ENCODE results near the gene RPL9. TPM values are rescaled to one million over a fixed set of nuclear protein-coding genes. Genes with fewer than 3 reads are reported as not detected.

RPL9 gene
- total and polyA plus RNA-seq, 2 experiments from 2014 or later: 431 to 1,988 TPM

GRCh38 chr4:39484582-39485272 is 26.0 kb upstream of the RPL9 start:
- H3K27ac ChIP-seq: no peak overlapping the region
- TF ChIP-seq, protein P1, sequence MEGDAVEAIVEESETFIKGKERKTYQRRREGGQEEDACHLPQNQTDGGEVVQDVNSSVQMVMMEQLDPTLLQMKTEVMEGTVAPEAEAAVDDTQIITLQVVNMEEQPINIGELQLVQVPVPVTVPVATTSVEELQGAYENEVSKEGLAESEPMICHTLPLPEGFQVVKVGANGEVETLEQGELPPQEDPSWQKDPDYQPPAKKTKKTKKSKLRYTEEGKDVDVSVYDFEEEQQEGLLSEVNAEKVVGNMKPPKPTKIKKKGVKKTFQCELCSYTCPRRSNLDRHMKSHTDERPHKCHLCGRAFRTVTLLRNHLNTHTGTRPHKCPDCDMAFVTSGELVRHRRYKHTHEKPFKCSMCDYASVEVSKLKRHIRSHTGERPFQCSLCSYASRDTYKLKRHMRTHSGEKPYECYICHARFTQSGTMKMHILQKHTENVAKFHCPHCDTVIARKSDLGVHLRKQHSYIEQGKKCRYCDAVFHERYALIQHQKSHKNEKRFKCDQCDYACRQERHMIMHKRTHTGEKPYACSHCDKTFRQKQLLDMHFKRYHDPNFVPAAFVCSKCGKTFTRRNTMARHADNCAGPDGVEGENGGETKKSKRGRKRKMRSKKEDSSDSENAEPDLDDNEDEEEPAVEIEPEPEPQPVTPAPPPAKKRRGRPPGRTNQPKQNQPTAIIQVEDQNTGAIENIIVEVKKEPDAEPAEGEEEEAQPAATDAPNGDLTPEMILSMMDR (IDR thresholded peaks at IDR 0.05; ENCODE audit: low read depth, low read length): no peak
- DNase-seq (ENCODE audit: low read depth in 1 of 2, low spot score in 1 of 2): no peak
- no peaks in the 10 kb centered on the region for H3K27me3 ChIP-seq
- no peaks in the 10 kb centered on the region for H3K9me3 ChIP-seq (ENCODE audit: low read depth)
- no peak overlapping the region for H3K4me3 ChIP-seq
- no peaks in the 10 kb centered on the region for H3K4me1 ChIP-seq (ENCODE audit: low read depth)
- H3K36me3 ChIP-seq: no peaks in the 10 kb centered on the region

- no peaks in the 10 kb centered on the region for H3K36me3 ChIP-seq
- no peaks in the 10 kb centered on the region for H3K9me3 ChIP-seq (ENCODE audit: low read depth)
- TF ChIP-seq, protein P1 (IDR thresholded peaks at IDR 0.05; ENCODE audit: low read depth, low read length): no peak
- H3K27ac ChIP-seq: no peak overlapping the region
- DNase-seq (ENCODE audit: low read depth in 1 of 2, low spot score in 1 of 2): no peak
- no peaks in the 10 kb centered on the region for H3K27me3 ChIP-seq
- H3K4me3 ChIP-seq: no peak overlapping the region
- no peaks in the 10 kb centered on the region for H3K4me1 ChIP-seq (ENCODE audit: low read depth)
Measured at GRCh38 chr4:39480902-39481695, 22.4 kb upstream of the RPL9 start.

DNA sequence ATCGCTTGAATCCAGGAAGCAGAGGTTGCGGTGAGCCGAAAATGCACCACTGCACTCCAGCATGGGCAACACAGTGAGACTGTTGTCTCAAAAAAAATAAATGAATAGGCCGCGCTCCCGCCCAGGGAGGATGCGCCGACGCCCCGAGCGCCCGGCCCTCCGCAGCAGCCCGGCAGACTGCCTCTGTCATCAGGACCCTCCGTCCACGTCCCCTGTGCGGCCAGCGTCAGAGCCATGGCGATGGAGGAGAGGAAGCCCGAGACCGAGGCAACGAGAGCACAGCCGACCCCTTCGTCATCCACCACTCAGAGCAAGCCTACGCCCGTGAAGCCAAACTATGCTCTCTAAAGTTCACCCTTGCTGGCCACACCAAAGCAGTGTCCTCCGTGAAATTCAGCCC is 21.5 kb upstream of the RPL9 start:
- TF ChIP-seq, protein P1 (IDR thresholded peaks at IDR 0.05; ENCODE audit: low read depth, low read length): no peak
- no peak for DNase-seq (ENCODE audit: low read depth in 1 of 2, low spot score in 1 of 2)
- Histone ChIP-seq H3K27ac (no peak overlapping the region), H3K36me3 (no peaks in the 10 kb centered on the region), H3K4me3 (no peak overlapping the region), H3K9me3 (ENCODE audit: low read depth) (no peaks in the 10 kb centered on the region), H3K27me3 (no peaks in the 10 kb centered on the region), H3K4me1 (ENCODE audit: low read depth) (no peaks in the 10 kb centered on the region)

DNA sequence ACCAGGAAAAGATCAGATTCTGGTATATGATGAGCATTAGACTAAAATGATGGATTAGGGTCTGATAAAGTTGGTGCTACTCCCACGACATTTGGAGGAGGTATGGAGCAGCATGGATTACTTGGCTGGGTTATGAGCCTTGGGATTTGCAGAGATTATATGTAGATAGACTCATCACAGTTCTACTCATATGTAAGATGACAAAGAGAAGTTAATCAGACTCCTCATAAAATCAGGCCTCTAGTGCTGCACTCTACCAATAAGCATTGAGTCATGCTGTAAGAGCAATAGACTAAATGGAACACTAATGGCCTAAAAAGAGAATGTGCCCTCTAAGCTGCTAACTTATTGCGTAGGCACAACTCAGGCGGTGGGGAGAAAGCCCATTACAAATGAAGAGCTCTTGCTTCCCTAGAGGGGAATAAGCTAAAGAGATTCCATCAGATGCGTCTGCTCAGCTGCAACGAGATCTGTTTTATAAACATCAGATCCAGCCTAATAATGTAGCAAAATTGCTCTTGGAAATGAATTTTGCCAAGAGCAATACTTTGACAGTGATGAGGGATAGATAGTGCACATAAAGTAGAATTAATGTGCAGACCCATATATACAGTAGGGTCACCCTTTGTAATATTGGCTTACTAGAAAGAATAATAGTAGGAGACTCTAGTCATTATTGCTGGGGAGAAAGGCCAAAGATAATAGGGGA is 17.6 kb upstream of the RPL9 start:
- no peak overlapping the region for H3K27ac ChIP-seq
- DNase-seq (ENCODE audit: low read depth in 1 of 2, low spot score in 1 of 2): no peak
- H3K27me3 ChIP-seq: no peaks in the 10 kb centered on the region
- no peak overlapping the region for H3K4me3 ChIP-seq
- H3K4me1 ChIP-seq (ENCODE audit: low read depth): no peaks in the 10 kb centered on the region
- H3K9me3 ChIP-seq (ENCODE audit: low read depth): no peaks in the 10 kb centered on the region
- TF ChIP-seq, protein P1 (IDR thresholded peaks at IDR 0.05; ENCODE audit: low read depth, low read length): no peak
- H3K36me3 ChIP-seq: peaks cover 6% of the 10 kb centered on the region

GRCh38 chr4:39472396-39472795 is 13.7 kb upstream of the RPL9 start:
- no peaks in the 10 kb centered on the region for H3K27me3 ChIP-seq
- peak in 1 of 2 donors; percentile 74 for DNase-seq (ENCODE audit: low read depth in 1 of 2, low spot score in 1 of 2)
- TF ChIP-seq, protein P1 (IDR thresholded peaks at IDR 0.05; ENCODE audit: low read depth, low read length): no peak

More at GRCh38 chr4:39472396-39472795, 13.7 kb upstream of the RPL9 start:
- H3K4me1 ChIP-seq (ENCODE audit: low read depth): no peaks in the 10 kb centered on the region
- H3K27ac ChIP-seq: no peak overlapping the region
- H3K36me3 ChIP-seq: peaks cover 11% of the 10 kb centered on the region
- H3K4me3 ChIP-seq: no peak overlapping the region
- no peaks in the 10 kb centered on the region for H3K9me3 ChIP-seq (ENCODE audit: low read depth)
